ENCODE data around the gene TOM1L1.

TOM1L1 gene

GRCh38 chr17:54977744-54978143 is 77.1 kb downstream of the TOM1L1 start:
- no peak for DNase-seq (ENCODE audit: low read depth)
- no peak overlapping the region for H3K4me3 ChIP-seq (ENCODE audit: low read depth, low read length)

GRCh38 chr17:54979657-54980056 is 79.0 kb downstream of the TOM1L1 start:
- H3K4me3 ChIP-seq (ENCODE audit: low read depth, low read length) = no peak overlapping the region
- no peak for DNase-seq (ENCODE audit: low read depth)

GRCh38 chr17:54980375-54980774 is 79.7 kb downstream of the TOM1L1 start:
- no peak overlapping the region for H3K4me3 ChIP-seq (ENCODE audit: low read depth, low read length)
- no peak for DNase-seq (ENCODE audit: low read depth)

- DNase-seq (ENCODE audit: low read depth) = peak; percentile 67
- H3K4me3 ChIP-seq (ENCODE audit: low read depth, low read length) = no peak overlapping the region
Measured at GRCh38 chr17:54982399-54982798, 81.7 kb downstream of the TOM1L1 start.

- H3K4me3 ChIP-seq (ENCODE audit: low read depth, low read length) = no peak overlapping the region
- no peak for DNase-seq (ENCODE audit: low read depth)
Measured at GRCh38 chr17:54983260-54983659, 82.6 kb downstream of the TOM1L1 start.

- H3K4me3 ChIP-seq (ENCODE audit: low read depth, low read length) = no peak overlapping the region
- DNase-seq (ENCODE audit: low read depth) = no peak
Measured at GRCh38 chr17:54985476-54985875, 84.8 kb downstream of the TOM1L1 start.

GRCh38 chr17:54990118-54990517 is 89.5 kb downstream of the TOM1L1 start:
- H3K4me3 ChIP-seq (ENCODE audit: low read depth, low read length) = no peak overlapping the region
- DNase-seq (ENCODE audit: low read depth) = no peak

- H3K4me3 ChIP-seq (ENCODE audit: low read depth, low read length) = no peak overlapping the region
- DNase-seq (ENCODE audit: low read depth) = no peak
Measured at GRCh38 chr17:54991567-54991966, 90.9 kb downstream of the TOM1L1 start.

- no peak for DNase-seq (ENCODE audit: low read depth)
- no peak overlapping the region for H3K4me3 ChIP-seq (ENCODE audit: low read depth, low read length)
Measured at GRCh38 chr17:54992797-54993639, 92.4 kb downstream of the TOM1L1 start.

- no peak for DNase-seq (ENCODE audit: low read depth)
- no peak overlapping the region for H3K4me3 ChIP-seq (ENCODE audit: low read depth, low read length)
Measured at GRCh38 chr17:54996441-54996840, 95.8 kb downstream of the TOM1L1 start.

GRCh38 chr17:55002458-55002857 is 101.8 kb downstream of the TOM1L1 start:
- DNase-seq (ENCODE audit: low read depth) = no peak

GRCh38 chr17:55004484-55004883 is 103.8 kb downstream of the TOM1L1 start:
- no peak for DNase-seq (ENCODE audit: low read depth)

More at GRCh38 chr17:55002458-55002857, 101.8 kb downstream of the TOM1L1 start:
- no peak overlapping the region for H3K4me3 ChIP-seq (ENCODE audit: low read depth, low read length)

GRCh38 chr17:55005520-55005919 is 104.9 kb downstream of the TOM1L1 start:
- no peak for DNase-seq (ENCODE audit: low read depth)
- no peak overlapping the region for H3K4me3 ChIP-seq (ENCODE audit: low read depth, low read length)

More at GRCh38 chr17:55004484-55004883, 103.8 kb downstream of the TOM1L1 start:
- H3K4me3 ChIP-seq (ENCODE audit: low read depth, low read length) = no peak overlapping the region

Data from skeletal muscle cell (primary cell).